Gastrocnemius medialis (tissue), 4 donors: ENCODE results near the gene AGXT2.

Source experiments
- CTCF ChIP-seq, 5 experiments: fragments of 450-650 bp in 3 of 5; fragments of 200-600 bp in 2 of 5; sonication (generic) in 2 of 5; IDR thresholded peaks in 4 of 5; conservative IDR thresholded peaks in 1 of 5; 1 replicate in 4 of 5; 2 replicates in 1 of 5; pipeline ENCODE4 v1.5.1; 2016 to 2019; ENCODE audit warnings: antibody characterized with exemption in 5 of 5, mild to moderate bottlenecking in 3 of 5, moderate library complexity in 3 of 5
- POLR2A ChIP-seq, 2 donors: fragments of 450-650 bp; IDR thresholded peaks; one replicate each; pipeline ENCODE4 v1.6.1; 2017; ENCODE audit warnings: antibody characterized with exemption in 2 of 2, mild to moderate bottlenecking in 2 of 2, moderate library complexity in 2 of 2

- TF ChIP-seq POLR2A (IDR thresholded peaks at IDR 0.05) (no peak), CTCF (IDR thresholded peaks at IDR 0.05 in 4 of 5, conservative IDR thresholded peaks at IDR 0.05 in 1 of 5) (no peak)
Observed at GRCh38 chr5:35050541-35051126, 2.9 kb upstream of the AGXT2 start.
